ENCODE results near the gene USP36. TPM values are rescaled to one million over a fixed set of nuclear protein-coding genes. Genes with fewer than 3 reads are reported as not detected.

USP36 gene
- total and polyA plus RNA-seq, 4 donors: 8.0 to 20.7 (median 10.5) TPM

- 87% methylated on average over 11 of the region's 11 CpGs for WGBS
- H3K9ac ChIP-seq (ENCODE audit: low read depth in 1 of 2, low read length in 2 of 2): no peak overlapping the region
- TF ChIP-seq RAD21 (IDR thresholded peaks at IDR 0.05) (no peak), ZBTB33 (IDR thresholded peaks at IDR 0.05) (no peak), YY1 (IDR thresholded peaks at IDR 0.05) (no peak), EGR1 (IDR thresholded peaks at IDR 0.05; ENCODE audit: low read depth in 2 of 2) (no peak), HNF4G (IDR thresholded peaks at IDR 0.05) (no peak), FOXA2 (IDR thresholded peaks at IDR 0.05) (no peak), FOXA1 (IDR thresholded peaks at IDR 0.05) (no peak), RXRA (IDR thresholded peaks at IDR 0.05) (no peak), SP1 (IDR thresholded peaks at IDR 0.05) (no peak), TAF1 (conservative IDR thresholded peaks at IDR 0.05) (no peak), JUND (IDR thresholded peaks at IDR 0.05) (no peak)
- H3K27me3 ChIP-seq (ENCODE audit: control insufficient read depth in 4 of 4, insufficient read depth in 4 of 4, low read length in 3 of 4): no peaks in the 10 kb centered on the region
- H3K27ac ChIP-seq (ENCODE audit: low read depth in 1 of 2, low read length in 2 of 2): peak overlapping the region in 1 of 2 donors; percentile 7
- H3K36me3 ChIP-seq (ENCODE audit: control insufficient read depth in 4 of 4, insufficient read depth in 3 of 4, low read depth in 1 of 4, low read length in 3 of 4): peaks cover 20 to 75% (median 38%) of the 10 kb centered on the region in 4 donors
- no peaks in the 10 kb centered on the region for H3K9me3 ChIP-seq (ENCODE audit: control insufficient read depth in 4 of 4, low read length in 3 of 4)
- no peak overlapping the region for H3K4me3 ChIP-seq (ENCODE audit: low read depth in 1 of 3, low read length in 3 of 3)
- H3K4me1 ChIP-seq (ENCODE audit: control insufficient read depth in 4 of 4, insufficient read depth in 4 of 4, low read length in 3 of 4): no peaks in the 10 kb centered on the region
- no peak for DNase-seq (ENCODE audit: low spot score)
These were observed 35.8 kb downstream of the USP36 start for GRCh38 chr17:78804777-78805176.

DNA sequence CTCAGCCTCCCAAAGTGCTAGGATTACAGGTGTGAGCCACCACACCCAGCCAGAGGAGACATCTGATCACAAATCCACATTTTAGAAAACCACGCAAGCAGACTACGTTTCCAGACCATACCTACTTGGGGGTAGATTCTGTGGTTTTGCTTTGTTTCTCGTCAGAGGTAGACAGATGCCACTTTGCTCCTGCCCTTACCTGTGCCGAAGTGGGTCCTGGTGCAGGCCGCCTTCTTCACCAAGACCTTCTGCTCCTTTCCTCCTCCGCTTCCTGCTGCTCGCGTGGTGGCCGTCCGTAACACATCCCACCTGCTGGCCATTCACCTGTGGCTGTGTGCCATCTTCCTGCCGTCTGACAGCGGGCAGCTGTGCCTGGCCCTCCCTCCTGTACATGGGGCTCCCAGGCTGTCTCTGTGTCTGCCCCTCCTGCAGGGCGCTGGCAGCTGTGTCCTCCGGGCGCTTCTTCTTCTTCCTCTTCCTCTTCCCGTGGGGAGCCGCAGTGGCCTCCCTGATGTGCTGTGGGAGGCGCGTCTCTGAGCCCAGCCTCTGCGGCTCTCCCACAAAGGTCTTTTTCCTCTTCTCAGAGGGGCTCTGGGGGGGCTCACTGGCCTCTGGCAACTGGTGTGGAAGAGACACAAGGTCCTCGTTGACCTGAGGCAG lies 37.3 kb downstream of the USP36 start:
- Histone ChIP-seq H3K27ac (ENCODE audit: low read depth in 1 of 2, low read length in 2 of 2) (no peak overlapping the region), H3K9me3 (ENCODE audit: control insufficient read depth in 4 of 4, low read length in 3 of 4) (no peaks in the 10 kb centered on the region), H3K27me3 (ENCODE audit: control insufficient read depth in 4 of 4, insufficient read depth in 4 of 4, low read length in 3 of 4) (no peaks in the 10 kb centered on the region), H3K4me3 (ENCODE audit: low read depth in 1 of 3, low read length in 3 of 3) (no peak overlapping the region), H3K4me1 (ENCODE audit: control insufficient read depth in 4 of 4, insufficient read depth in 4 of 4, low read length in 3 of 4) (no peaks in the 10 kb centered on the region), H3K9ac (ENCODE audit: low read depth in 1 of 2, low read length in 2 of 2) (no peak overlapping the region), H3K36me3 (ENCODE audit: control insufficient read depth in 4 of 4, insufficient read depth in 3 of 4, low read depth in 1 of 4, low read length in 3 of 4) (peaks cover 20 to 73% (median 32%) of the 10 kb centered on the region in 4 donors)
- no peak for TF ChIP-seq FOXA1 (IDR thresholded peaks at IDR 0.05)
- DNase-seq (ENCODE audit: low spot score): no peak
- 85% methylated on average over 21 of the region's 21 CpGs for WGBS

GRCh38 chr17:78802459-78802858 lies 38.2 kb downstream of the USP36 start:
- Histone ChIP-seq H3K4me3 (ENCODE audit: low read depth in 1 of 3, low read length in 3 of 3) (no peak overlapping the region), H3K4me1 (ENCODE audit: control insufficient read depth in 4 of 4, insufficient read depth in 4 of 4, low read length in 3 of 4) (no peaks in the 10 kb centered on the region)
- 96% methylated on average over 14 of the region's 14 CpGs for WGBS
- no peak for TF ChIP-seq REST (IDR thresholded peaks at IDR 0.05)
- TF ChIP-seq NR2F2 (IDR thresholded peaks at IDR 0.05): no peak
- TF ChIP-seq, protein P1, sequence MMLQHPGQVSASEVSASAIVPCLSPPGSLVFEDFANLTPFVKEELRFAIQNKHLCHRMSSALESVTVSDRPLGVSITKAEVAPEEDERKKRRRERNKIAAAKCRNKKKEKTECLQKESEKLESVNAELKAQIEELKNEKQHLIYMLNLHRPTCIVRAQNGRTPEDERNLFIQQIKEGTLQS (IDR thresholded peaks at IDR 0.05): no peak
- TF ChIP-seq HNF4A (conservative IDR thresholded peaks at IDR 0.05): no peak
- no peak for TF ChIP-seq YY1 (IDR thresholded peaks at IDR 0.05)
- TF ChIP-seq, protein P2, sequence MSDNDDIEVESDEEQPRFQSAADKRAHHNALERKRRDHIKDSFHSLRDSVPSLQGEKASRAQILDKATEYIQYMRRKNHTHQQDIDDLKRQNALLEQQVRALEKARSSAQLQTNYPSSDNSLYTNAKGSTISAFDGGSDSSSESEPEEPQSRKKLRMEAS (IDR thresholded peaks at IDR 0.05): no peak
- TF ChIP-seq JUND (IDR thresholded peaks at IDR 0.05): no peak
- no peak for TF ChIP-seq HNF4G (IDR thresholded peaks at IDR 0.05)
- TF ChIP-seq TAF1 (conservative IDR thresholded peaks at IDR 0.05): no peak
- no peak for TF ChIP-seq SP1 (IDR thresholded peaks at IDR 0.05)
- TF ChIP-seq ZBTB33 (IDR thresholded peaks at IDR 0.05): no peak
- no peak for TF ChIP-seq RXRA (IDR thresholded peaks at IDR 0.05)
- no peak for TF ChIP-seq FOXA2 (IDR thresholded peaks at IDR 0.05)
- no peak for TF ChIP-seq FOXA1 (IDR thresholded peaks at IDR 0.05)
- TF ChIP-seq RAD21 (IDR thresholded peaks at IDR 0.05): no peak
- no peak for TF ChIP-seq GABPA (IDR thresholded peaks at IDR 0.05 in 1 of 2, conservative IDR thresholded peaks at IDR 0.05 in 1 of 2)
- TF ChIP-seq EGR1 (IDR thresholded peaks at IDR 0.05; ENCODE audit: low read depth in 2 of 2): no peak

More at GRCh38 chr17:78802459-78802858, 38.2 kb downstream of the USP36 start:
- Histone ChIP-seq H3K36me3 (ENCODE audit: control insufficient read depth in 4 of 4, insufficient read depth in 3 of 4, low read depth in 1 of 4, low read length in 3 of 4) (peaks cover 23 to 73% (median 37%) of the 10 kb centered on the region in 4 donors), H3K9me3 (ENCODE audit: control insufficient read depth in 4 of 4, low read length in 3 of 4) (no peaks in the 10 kb centered on the region), H3K9ac (ENCODE audit: low read depth in 1 of 2, low read length in 2 of 2) (no peak overlapping the region), H3K27me3 (ENCODE audit: control insufficient read depth in 4 of 4, insufficient read depth in 4 of 4, low read length in 3 of 4) (no peaks in the 10 kb centered on the region), H3K27ac (ENCODE audit: low read depth in 1 of 2, low read length in 2 of 2) (no peak overlapping the region)
- DNase-seq (ENCODE audit: low spot score): no peak
